Endothelial cell of umbilical vein (primary cell): ENCODE results near the gene BPIFA1. TPM values are rescaled to one million over a fixed set of nuclear protein-coding genes. Genes with fewer than 3 reads are reported as not detected.

ENCODE experiments used
- Bru-seq: library from RNA; stranded (reverse); fragments of 400-500 nt; gene quantifications from one replicate; lab custom pipeline; 2021; lab: Mats Ljungman, UMichigan
- BruChase-seq, 2 experiments: library from RNA; stranded (reverse); fragments of 400-500 nt; gene quantifications; one replicate each; lab custom pipeline; 2021; lab: Mats Ljungman, UMichigan
- BruUV-seq: library from RNA; stranded (reverse); fragments of 400-500 nt; replicated peaks from 2 replicates; lab custom pipeline; 2021; lab: Mats Ljungman, UMichigan
- CTCF ChIA-PET: fragments of 300-600, 350-600 bp; sonication (Branson Sonifier 250); formaldehyde crosslinking; loops from one replicate; lab custom pipeline; 2021; ENCODE audit warnings: antibody characterized with exemption, inconsistent platforms; lab: Charles Lee
- POLR2A ChIA-PET: fragments of 300-600, 350-600 bp; sonication (Branson Sonifier 250); formaldehyde crosslinking; loops from one replicate; lab custom pipeline; 2021; ENCODE audit warnings: antibody characterized with exemption, inconsistent platforms; lab: Charles Lee
- DNase-seq: peaks from one replicate; pipeline ENCODE4 v3.0.0-alpha.2; 2011; ENCODE audit warnings: low read depth, low spot score
- FAIRE-seq: peaks from 2 replicates; lab custom pipeline; 2011; peaks lifted over from hg19 to GRCh38; lab: Jason Lieb, UNC
- H2AFZ ChIP-seq: 2 replicates; pipeline ENCODE4 v1.6.0; 2012; ENCODE audit warnings: low read depth, low read length, control low read depth, inconsistent platforms
- H3K27ac ChIP-seq: 2 replicates; pipeline ENCODE4 v1.5.1; 2011; ENCODE audit warnings: low read depth, mild to moderate bottlenecking, control low read depth, low read length, moderate library complexity; ENCODE audit not compliant: insufficient read depth
- H3K27me3 ChIP-seq, 2 experiments: 2 replicates each; pipeline versions ENCODE4 v1.6.0 to v1.6.1; 2011; ENCODE audit warnings: low read length in 2 of 2, mixed read lengths in 1 of 2; ENCODE audit not compliant: control insufficient read depth in 2 of 2, insufficient read depth in 2 of 2
- H3K36me3 ChIP-seq, 2 experiments: 2 replicates in 1 of 2; 3 replicates in 1 of 2; pipeline ENCODE4 v1.5.1; 2011; ENCODE audit warnings: low read length in 2 of 2, mild to moderate bottlenecking in 1 of 2, moderate library complexity in 1 of 2; ENCODE audit not compliant: control insufficient read depth in 2 of 2, insufficient read depth in 2 of 2; ENCODE audit errors: extremely low read depth in 1 of 2
- H3K4me1 ChIP-seq: 3 replicates; pipeline ENCODE4 v1.5.1; 2011; ENCODE audit warnings: mild to moderate bottlenecking, low read length; ENCODE audit not compliant: control insufficient read depth, insufficient read depth; ENCODE audit errors: extremely low read depth
- H3K4me2 ChIP-seq: 2 replicates; pipeline ENCODE4 v1.6.1; 2011; ENCODE audit warnings: low read length, control low read depth, mixed read lengths; ENCODE audit not compliant: insufficient read depth
- H3K4me3 ChIP-seq, 3 experiments: fragments of 200-600 bp in 1 of 3; sonication (generic), shearing (Covaris generic) in 1 of 3; replicated peaks in 1 of 3; 2 replicates each; pipeline ENCODE4 v1.5.1; 2011 to 2016; ENCODE audit warnings: control low read depth in 3 of 3, low read length in 3 of 3, mild to moderate bottlenecking in 2 of 3, inconsistent platforms in 1 of 3, low read depth in 1 of 3, moderate library complexity in 1 of 3; ENCODE audit not compliant: insufficient read depth in 1 of 3
- H3K79me2 ChIP-seq: 2 replicates; pipeline ENCODE4 v1.6.0; 2012; ENCODE audit warnings: low read length, inconsistent platforms; ENCODE audit not compliant: control insufficient read depth, insufficient read depth
- H3K9ac ChIP-seq: replicated peaks from 2 replicates; pipeline ENCODE3; 2011; ENCODE audit warnings: low read length, control low read depth; ENCODE audit not compliant: insufficient read depth; ENCODE audit errors: extremely low read depth
- H3K9me1 ChIP-seq: replicated peaks from 3 replicates; pipeline ENCODE4 v1.6.0; 2011; ENCODE audit warnings: mild to moderate bottlenecking, low read length; ENCODE audit not compliant: control insufficient read depth, insufficient read depth; ENCODE audit errors: extremely low read depth
- H3K9me3 ChIP-seq: replicated peaks from 2 replicates; pipeline ENCODE4 v1.5.1; 2012; ENCODE audit warnings: low read length, inconsistent platforms; ENCODE audit not compliant: control insufficient read depth, insufficient read depth
- H4K20me1 ChIP-seq: replicated peaks from 2 replicates; pipeline ENCODE3; 2011; ENCODE audit warnings: mild to moderate bottlenecking, low read length; ENCODE audit not compliant: control insufficient read depth, insufficient read depth; ENCODE audit errors: extremely low read depth
- CTCF ChIP-seq, 2 donors: IDR thresholded peaks; 1 replicate in 1 of 2; 2 replicates in 1 of 2; pipeline ENCODE4 v1.5.1; 2011; ENCODE audit warnings: low read length in 2 of 2, mild to moderate bottlenecking in 2 of 2, moderate library complexity in 2 of 2, control low read depth in 1 of 2, inconsistent platforms in 1 of 2, low read depth in 1 of 2; ENCODE audit not compliant: insufficient read depth in 1 of 2; ENCODE audit errors: extremely low read depth in 1 of 2
- EZH2 ChIP-seq: IDR thresholded peaks from 2 replicates; pipeline ENCODE4 v1.6.1; 2012; ENCODE audit warnings: borderline replicate concordance, low read depth, mild to moderate bottlenecking, moderate library complexity, low read length, inconsistent platforms; ENCODE audit not compliant: severe bottlenecking
- FOS ChIP-seq: IDR thresholded peaks from 2 replicates; pipeline ENCODE4 v1.6.1; 2011; ENCODE audit warnings: mild to moderate bottlenecking, low read length, moderate library complexity, borderline replicate concordance; ENCODE audit not compliant: insufficient read depth
- GATA2 ChIP-seq: IDR thresholded peaks from 2 replicates; pipeline ENCODE4 v1.7.0; 2011; ENCODE audit warnings: low read depth, mild to moderate bottlenecking, moderate library complexity, mixed read lengths, low read length; ENCODE audit not compliant: insufficient read length, insufficient read depth
- JUN ChIP-seq: IDR thresholded peaks from 2 replicates; pipeline ENCODE4 v1.6.1; 2011; ENCODE audit warnings: borderline replicate concordance, low read depth; ENCODE audit not compliant: insufficient read length, insufficient read depth
- MYC ChIP-seq: IDR thresholded peaks from one replicate; pipeline ENCODE4 v1.6.1; 2011; ENCODE audit warnings: mild to moderate bottlenecking, low read depth, low read length
- POLR2A ChIP-seq: IDR thresholded peaks from 2 replicates; pipeline ENCODE4 v1.6.1; 2012; ENCODE audit warnings: low read depth, mild to moderate bottlenecking, control low read depth, low read length
- POLR2AphosphoS5 ChIP-seq: IDR thresholded peaks from 2 replicates; pipeline ENCODE4 v1.6.1; 2012; ENCODE audit warnings: low read depth, mild to moderate bottlenecking, control low read depth, low read length, moderate library complexity; ENCODE audit not compliant: insufficient read depth
- dilution Hi-C: fragments of 300-500 bp; cut with MboI; formaldehyde crosslinking; loops from one replicate; pipeline ENCODE4 v1.15.0; 2019; ENCODE audit warnings: low sequenced_read_pairs; ENCODE audit not compliant: extremely low pct_ligation_motif_present
- intact Hi-C: fragments of 100-400 bp; cut with micrococcal nuclease; formaldehyde crosslinking; loops from one replicate; pipeline ENCODE4 v1.10.0; 2022
- long read RNA-seq: library from polyadenylated mRNA; stranded (forward); transcript quantifications from one replicate; pipeline ENCODE4 v2.0.0, GENCODE V29; 2021
- polyA minus RNA-seq, 3 experiments: library from RNA; depleted of rRNA, polyadenylated mRNA; stranded (reverse); fragments of >200 nt; gene quantifications; 1 replicate in 1 of 3; 2 replicates in 2 of 3; pipeline ENCODE4 v1.2.3, GENCODE V29; 2011
- polyA plus RNA-seq, 4 experiments: library from polyadenylated mRNA; depleted of rRNA in 3 of 4; stranded (reverse) in 3 of 4; unstranded in 1 of 4; fragments of >200 nt; gene quantifications; 2 replicates each; pipeline versions ENCODE4 v1.2.1 to v1.2.3, GENCODE V29; 2011 to 2012; ENCODE audit warnings: missing spikeins in 1 of 4
- total RNA-seq: library from RNA; stranded (reverse); gene quantifications from 2 replicates; pipeline ENCODE4 v1.2.3, GENCODE V29; 2021
- TF ChIP-seq, protein P1 (sequence below): IDR thresholded peaks from 2 replicates; pipeline ENCODE4 v1.6.1; 2011; ENCODE audit not compliant: insufficient read depth, insufficient read length

BPIFA1 gene
- not detected in 2 replicates for total RNA-seq
- polyA plus RNA-seq = not detected in 2 replicates
- not detected in 2 replicates for polyA plus RNA-seq (2011; cell fraction: cytosol; rRNA removed)
- not detected in 2 replicates for polyA plus RNA-seq (2011; cell fraction: nucleus; rRNA removed)
- polyA plus RNA-seq (2012) = not detected in 2 replicates
- polyA minus RNA-seq = not detected in 2 replicates
- polyA minus RNA-seq (2011; cell fraction: cytosol; rRNA and poly(A)+ RNA removed) = not detected
- not detected in 2 replicates for polyA minus RNA-seq (2011; cell fraction: nucleus; rRNA and poly(A)+ RNA removed)
- not detected for Bru-seq, nascent RNA
- BruChase-seq, experiment 1, labeled RNA remaining after a 6-hour chase = not detected
- BruChase-seq, experiment 2, labeled RNA remaining after a 2-hour chase = not detected
- long read RNA-seq = 0 reads

- Histone ChIP-seq H2AFZ (no peak within 1 kb of the TSS), H3K9ac (no peak within 1 kb of the TSS), H3K9me3 (no peaks in the 10 kb centered on the region), H3K36me3 (no peaks in the 10 kb centered on the region), H4K20me1 (no peaks in the 10 kb centered on the region), H3K27me3 (no peaks in the 10 kb centered on the region), H3K27ac (no peak within 1 kb of the TSS), H3K9me1 (no peaks in the 10 kb centered on the region), H3K4me1 (no peaks in the 10 kb centered on the region), H3K79me2 (no peaks in the 10 kb centered on the region), H3K4me2 (no peak within 1 kb of the TSS), H3K4me3 (no peak within 1 kb of the TSS)
- dilution Hi-C loops (no loop called here), intact Hi-C loops (no loop called here)
- TF ChIP-seq POLR2AphosphoS5 = no peak
- DNase-seq (no peak), FAIRE-seq (no peak)
- no TSS peak for BruUV-seq
- ChIA-PET POLR2A (no interaction called here), CTCF (interaction anchor here (1.3 kb wide), 1 partner anchor 10 kb away, joined by 3 read pairs; no protein-coding TSS in a partner anchor)
These were observed at the start of gene BPIFA1 for GRCh38 chr20:33235696-33236095. Gene BPIFA1, plus strand, starts transcription at chr20:33235996. Its CDS starts 1,716 bp downstream, at chr20:33237712.

GRCh38 chr20:33187491-33187890 lies 48.3 kb upstream of the BPIFA1 start:
- no peak overlapping the region for H2AFZ ChIP-seq
- H3K27ac ChIP-seq = no peak overlapping the region
- no peak overlapping the region for H3K4me2 ChIP-seq
- no peaks in the 10 kb centered on the region for H4K20me1 ChIP-seq
- dilution Hi-C loops = no loop called here
- H3K36me3 ChIP-seq = no peaks in the 10 kb centered on the region
- intact Hi-C loops = no loop called here
- no TSS peak for BruUV-seq
- no peaks in the 10 kb centered on the region for H3K9me1 ChIP-seq
- CTCF ChIA-PET = no interaction called here
- no peak for FAIRE-seq
- no peaks in the 10 kb centered on the region for H3K79me2 ChIP-seq
- TF ChIP-seq POLR2AphosphoS5 (no peak), MYC (no peak), FOS (no peak), JUN (no peak), CTCF (IDR thresholded peaks at IDR 0.05; ENCODE audit: extremely low read depth in 1 of 2, insufficient read depth in 1 of 2, low read depth in 1 of 2, low read length in 2 of 2) (no peak), POLR2A (no peak), GATA2 (no peak), EZH2 (no peak)
- TF ChIP-seq, protein P1, sequence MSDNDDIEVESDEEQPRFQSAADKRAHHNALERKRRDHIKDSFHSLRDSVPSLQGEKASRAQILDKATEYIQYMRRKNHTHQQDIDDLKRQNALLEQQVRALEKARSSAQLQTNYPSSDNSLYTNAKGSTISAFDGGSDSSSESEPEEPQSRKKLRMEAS = no peak
- POLR2A ChIA-PET = no interaction called here
- no peaks in the 10 kb centered on the region for H3K4me1 ChIP-seq
- DNase-seq = no peak
- H3K27me3 ChIP-seq = no peaks in the 10 kb centered on the region
- H3K9me3 ChIP-seq = no peaks in the 10 kb centered on the region
- no peak overlapping the region for H3K4me3 ChIP-seq
- H3K9ac ChIP-seq = no peak overlapping the region
